KOPT-K1 (cell line): Measurements from ENCODE around the gene CNTNAP2.
"Not testable (repeated sequence)": the region's sequence is repeated elsewhere in the genome, so short reads cannot be mapped to it uniquely, and the experiment has no call there.

Experiments used
- H3K27ac ChIP-seq: fragments of 200-600 bp; sonication (generic); 2 replicates; pipeline ENCODE4 v1.5.1; 2016; ENCODE audit warnings: antibody characterized with exemption, mild to moderate bottlenecking, low read depth, low read length; ENCODE audit not compliant: poor library complexity, severe bottlenecking
- H3K36me3 ChIP-seq: fragments of 200-600 bp; sonication (generic); 2 replicates; pipeline ENCODE4 v1.5.1; 2017; ENCODE audit warnings: antibody characterized with exemption, mild to moderate bottlenecking, low read length, moderate library complexity; ENCODE audit not compliant: insufficient read depth
- H3K9me3 ChIP-seq: fragments of 200-600 bp; sonication (generic); 2 replicates; pipeline ENCODE4 v1.5.1; 2017; ENCODE audit warnings: antibody characterized with exemption, low read length, mild to moderate bottlenecking; ENCODE audit not compliant: insufficient read depth, poor library complexity, severe bottlenecking

CNTNAP2 gene

DNA sequence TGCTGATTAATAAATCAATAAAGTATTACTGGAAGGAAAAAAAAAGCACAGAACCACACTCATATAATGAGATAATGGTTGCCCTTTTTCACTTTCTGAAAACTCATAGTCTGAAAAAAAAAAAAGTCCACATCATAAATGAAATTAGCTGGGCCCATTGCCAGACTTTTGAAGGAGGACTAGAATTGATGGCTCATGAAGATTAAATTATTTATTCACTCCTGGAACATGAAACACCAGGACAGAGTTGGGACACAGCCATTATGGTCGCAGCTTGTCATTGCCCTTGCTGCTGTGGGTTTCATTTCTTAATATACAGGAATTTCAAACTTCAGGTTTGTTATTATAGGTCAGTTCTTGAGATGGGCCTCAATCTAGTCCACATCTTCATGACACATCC, 91.9 kb downstream of the CNTNAP2 start:
- no peak overlapping the region for H3K27ac ChIP-seq
- no peaks in the 10 kb centered on the region for H3K36me3 ChIP-seq
- H3K9me3 ChIP-seq = no peaks in the 10 kb centered on the region

DNA sequence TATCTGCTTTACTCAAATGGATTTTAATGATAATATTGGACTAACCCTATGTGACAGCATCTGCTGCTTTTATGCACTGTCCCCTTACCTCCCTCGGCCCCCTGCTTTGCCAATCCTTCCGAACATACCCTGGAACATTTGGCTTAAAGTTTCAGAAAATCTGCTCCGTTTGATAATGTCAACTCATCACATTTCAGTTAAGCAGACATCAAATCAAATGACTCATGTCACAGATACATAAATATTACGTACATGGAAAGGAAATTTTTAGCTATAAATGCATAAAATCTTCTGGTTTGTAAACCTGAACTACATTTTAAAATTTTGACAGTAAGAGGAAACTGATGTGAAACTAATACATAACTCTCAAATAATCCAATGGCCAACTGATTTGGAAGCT, 98.2 kb downstream of the CNTNAP2 start:
- no peaks in the 10 kb centered on the region for H3K9me3 ChIP-seq
- no peaks in the 10 kb centered on the region for H3K36me3 ChIP-seq
- no peak overlapping the region for H3K27ac ChIP-seq

GRCh38 chr7:146216396-146217041, 99.9 kb downstream of the CNTNAP2 start:
- Histone ChIP-seq H3K9me3 (no peaks in the 10 kb centered on the region), H3K27ac (no peak overlapping the region), H3K36me3 (no peaks in the 10 kb centered on the region)

DNA sequence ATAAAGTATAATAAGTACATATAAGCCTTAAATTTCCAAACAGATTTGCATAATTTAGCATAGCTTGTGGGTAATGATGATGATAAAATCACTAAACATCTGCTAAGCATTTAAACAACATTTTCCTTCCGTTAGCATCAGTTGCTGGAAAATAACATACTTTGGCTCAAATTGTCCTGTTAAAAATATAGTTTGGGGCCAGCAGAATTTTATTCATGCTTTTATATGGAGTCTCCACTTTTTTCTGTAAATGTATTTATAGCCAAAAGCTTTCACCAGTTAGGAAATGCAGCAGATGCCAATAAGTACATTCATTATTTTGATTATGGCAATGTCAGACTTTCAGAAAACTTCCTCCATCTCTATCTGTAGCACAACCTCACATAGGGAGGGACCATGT, 107.2 kb downstream of the CNTNAP2 start:
- H3K9me3 ChIP-seq = no peaks in the 10 kb centered on the region
- H3K27ac ChIP-seq = no peak overlapping the region
- H3K36me3 ChIP-seq = no peaks in the 10 kb centered on the region

DNA sequence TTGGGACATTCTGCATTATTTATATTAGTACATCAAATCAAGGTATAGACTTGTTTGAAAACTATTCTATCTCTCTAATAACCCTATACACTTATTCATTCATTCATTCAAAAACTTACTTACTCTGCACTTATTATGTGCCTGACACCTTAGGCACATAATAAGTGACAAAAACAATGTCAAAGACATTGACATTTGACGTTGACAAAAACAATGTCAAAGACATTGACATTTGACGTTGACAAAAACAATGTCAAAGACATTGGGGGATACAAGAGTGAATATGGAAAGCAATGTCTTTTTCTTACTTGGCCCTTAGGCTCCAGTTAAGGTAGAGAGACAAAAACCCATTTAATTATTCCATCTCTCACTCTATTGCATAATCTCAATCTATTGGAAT, 116.0 kb downstream of the CNTNAP2 start:
- no peaks in the 10 kb centered on the region for H3K9me3 ChIP-seq
- H3K36me3 ChIP-seq = no peaks in the 10 kb centered on the region
- no peak overlapping the region for H3K27ac ChIP-seq

DNA sequence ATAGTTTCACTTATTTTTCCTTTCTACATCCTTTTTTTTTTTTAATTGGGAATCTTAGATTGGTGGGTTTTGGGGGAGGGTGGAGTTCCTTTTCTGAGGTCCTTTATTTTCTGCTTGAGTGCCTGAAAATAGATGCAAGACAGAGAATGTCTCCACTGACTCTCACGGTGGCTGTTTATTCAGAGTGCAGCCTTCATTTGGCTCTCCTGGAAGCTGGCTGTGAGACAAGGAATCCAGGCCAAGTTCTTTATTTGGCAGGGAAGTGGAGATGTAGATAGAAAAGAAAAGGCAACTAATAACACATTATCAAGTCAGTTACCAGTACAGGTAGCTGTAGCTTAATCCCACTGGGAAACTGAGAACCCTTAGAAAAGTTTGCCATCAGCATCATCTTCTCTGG, 118.6 kb downstream of the CNTNAP2 start:
- Histone ChIP-seq H3K9me3 (no peaks in the 10 kb centered on the region), H3K36me3 (no peaks in the 10 kb centered on the region), H3K27ac (no peak overlapping the region)

GRCh38 chr7:146242661-146243060, 126.1 kb downstream of the CNTNAP2 start:
- H3K36me3 ChIP-seq = no peaks in the 10 kb centered on the region
- no peaks in the 10 kb centered on the region for H3K9me3 ChIP-seq
- H3K27ac ChIP-seq = no peak overlapping the region

DNA sequence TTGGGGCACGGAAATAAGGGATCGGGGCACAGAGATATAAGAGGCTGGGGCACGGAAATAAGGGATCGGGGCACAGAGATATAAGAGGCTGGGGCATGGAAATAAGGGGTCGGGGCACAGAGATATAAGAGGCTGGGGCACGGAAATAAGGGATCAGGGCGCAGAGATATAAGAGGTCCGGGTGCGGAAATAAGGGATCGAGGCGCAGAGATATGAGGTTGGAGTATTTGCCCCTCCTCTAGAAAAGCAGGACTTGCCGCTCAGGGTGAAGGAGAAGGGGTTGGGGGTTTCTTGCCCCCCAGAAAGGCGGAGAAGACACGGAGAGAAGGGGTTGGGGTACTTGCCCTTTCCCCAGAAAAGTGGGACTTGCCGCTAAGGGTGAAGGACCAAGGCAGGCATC, 131.4 kb downstream of the CNTNAP2 start:
- H3K27ac ChIP-seq, H3K36me3 ChIP-seq, H3K9me3 ChIP-seq: not testable (repeated sequence)

- not testable (repeated sequence) for H3K27ac ChIP-seq, H3K9me3 ChIP-seq, H3K36me3 ChIP-seq
Observed at GRCh38 chr7:146248744-146249143, 132.1 kb downstream of the CNTNAP2 start.

DNA sequence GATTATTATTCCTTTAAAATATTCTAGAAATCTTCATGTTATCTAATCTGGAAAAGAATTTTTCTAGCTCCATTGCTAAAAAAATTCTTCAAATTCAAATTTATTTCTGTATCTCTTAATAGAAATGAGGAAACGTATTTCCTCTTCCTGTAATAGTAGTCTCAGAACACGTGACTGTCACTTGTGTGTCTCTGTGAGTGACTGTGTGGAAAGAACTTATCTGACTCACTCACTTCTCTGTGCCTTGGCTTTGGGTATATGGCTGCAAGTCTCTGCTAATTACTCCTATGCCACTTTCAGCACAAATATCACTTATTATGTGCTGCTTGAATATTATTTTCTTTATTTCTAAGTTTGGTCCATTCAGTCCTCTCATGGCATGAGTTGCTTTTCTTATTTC, 132.7 kb downstream of the CNTNAP2 start:
- no peaks in the 10 kb centered on the region for H3K36me3 ChIP-seq
- no peak overlapping the region for H3K27ac ChIP-seq
- no peaks in the 10 kb centered on the region for H3K9me3 ChIP-seq

- Histone ChIP-seq H3K36me3 (no peaks in the 10 kb centered on the region), H3K27ac (no peak overlapping the region), H3K9me3 (no peaks in the 10 kb centered on the region)
Observed at GRCh38 chr7:146255609-146256008, 139.0 kb downstream of the CNTNAP2 start.

- H3K36me3 ChIP-seq = no peaks in the 10 kb centered on the region
- H3K27ac ChIP-seq = no peak overlapping the region
- H3K9me3 ChIP-seq = no peaks in the 10 kb centered on the region
Observed at GRCh38 chr7:146262527-146262926, 145.9 kb downstream of the CNTNAP2 start.

DNA sequence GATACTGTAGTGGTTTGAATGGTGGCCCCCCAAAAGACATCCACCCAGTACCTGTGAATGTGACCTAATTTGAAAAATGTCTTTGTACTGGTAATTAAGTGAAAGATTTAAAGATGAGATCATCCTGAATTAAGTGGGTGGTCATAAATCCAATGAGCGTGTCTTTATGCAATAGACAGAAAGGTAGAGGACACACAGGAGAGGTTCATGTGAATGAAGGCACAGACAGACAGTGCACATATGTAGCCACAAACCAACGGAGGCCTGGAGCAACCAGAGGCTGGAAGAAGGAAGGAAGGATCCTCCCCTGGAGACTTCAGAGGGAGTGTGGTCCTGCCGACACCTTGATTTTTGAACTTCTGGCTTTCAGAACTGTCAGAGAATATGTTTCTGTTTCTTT, 160.3 kb downstream of the CNTNAP2 start:
- Histone ChIP-seq H3K36me3 (no peaks in the 10 kb centered on the region), H3K9me3 (no peaks in the 10 kb centered on the region), H3K27ac (no peak overlapping the region)

DNA sequence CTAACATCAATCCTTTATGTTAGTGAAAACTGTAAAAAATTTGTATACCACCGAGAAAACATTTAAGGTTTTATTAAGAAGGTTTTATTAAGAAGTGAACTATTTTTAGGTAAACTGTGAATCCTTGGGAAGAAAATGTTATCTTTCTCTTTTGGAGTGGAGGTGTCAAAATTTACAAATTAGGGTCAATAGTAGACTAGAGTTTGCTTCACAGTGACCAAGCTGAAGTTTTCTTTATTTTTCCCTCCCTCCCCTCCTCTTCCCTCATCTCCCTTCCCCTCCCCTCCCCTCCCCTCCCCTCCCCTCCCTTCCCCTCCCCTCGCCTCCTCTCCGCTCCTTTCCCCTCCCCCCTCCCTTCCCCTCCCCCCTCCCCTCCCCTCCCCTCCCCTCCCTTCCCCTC, 168.8 kb downstream of the CNTNAP2 start:
- Histone ChIP-seq H3K36me3 (no peaks in the 10 kb centered on the region), H3K9me3 (no peaks in the 10 kb centered on the region), H3K27ac (no peak overlapping the region)

DNA sequence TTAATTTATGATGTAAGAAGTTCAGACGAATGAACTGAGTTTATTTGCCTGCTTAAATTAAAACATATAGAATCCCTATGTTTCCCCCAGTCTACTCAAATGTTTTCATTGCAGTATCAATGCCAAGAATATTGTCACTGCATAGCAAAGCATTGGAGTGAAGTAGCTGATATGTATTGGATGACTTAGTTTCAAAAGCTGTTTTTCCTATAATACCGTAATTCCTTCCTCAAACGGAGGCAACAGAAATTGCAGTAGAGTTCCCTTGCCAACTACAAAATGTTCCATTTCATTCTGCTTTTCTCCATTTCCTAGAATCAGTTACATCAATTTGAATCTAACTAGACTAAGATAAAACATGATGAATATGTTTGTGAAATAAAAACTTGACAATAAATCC, 174.1 kb downstream of the CNTNAP2 start:
- Histone ChIP-seq H3K27ac (no peak overlapping the region), H3K9me3 (no peaks in the 10 kb centered on the region), H3K36me3 (no peaks in the 10 kb centered on the region)

- no peaks in the 10 kb centered on the region for H3K9me3 ChIP-seq
- H3K36me3 ChIP-seq = no peaks in the 10 kb centered on the region
- H3K27ac ChIP-seq = no peak overlapping the region
Observed at GRCh38 chr7:146291900-146292299, 175.3 kb downstream of the CNTNAP2 start.
